ENCODE measurements around the gene MZF1.

GRCh38 chr19:58570770-58571574 lies 2.2 kb downstream of the MZF1 start:
- no peak for TF ChIP-seq CTCF (IDR thresholded peaks at IDR 0.05; ENCODE audit: insufficient read depth, low read length, poor library complexity, severe bottlenecking)
- TF ChIP-seq EZH2phosphoT487 (conservative IDR thresholded peaks at IDR 0.05; ENCODE audit: low read length), result no peak
